Hindlimb muscle (tissue), 1 donor: Measurements from ENCODE around the gene FAM20C. TPM values are rescaled to one million over a fixed set of nuclear protein-coding genes. Genes with fewer than 3 reads are reported as not detected.
"Not testable (repeated sequence)": the region's sequence is repeated elsewhere in the genome, so short reads cannot be mapped to it uniquely, and the experiment has no call there.

ENCODE experiments used
- DNase-seq: peaks from one replicate; pipeline ENCODE4 v3.0.0-alpha.2; 2013
- polyA plus RNA-seq: library from polyadenylated mRNA; unstranded; fragments of 120-200 nt; gene quantifications from one replicate; pipeline ENCODE4 v1.2.1, GENCODE V29; 2013; ENCODE audit not compliant: insufficient read length

The FAM20C gene
- polyA plus RNA-seq, 1 donor, result 41.7 TPM

DNA sequence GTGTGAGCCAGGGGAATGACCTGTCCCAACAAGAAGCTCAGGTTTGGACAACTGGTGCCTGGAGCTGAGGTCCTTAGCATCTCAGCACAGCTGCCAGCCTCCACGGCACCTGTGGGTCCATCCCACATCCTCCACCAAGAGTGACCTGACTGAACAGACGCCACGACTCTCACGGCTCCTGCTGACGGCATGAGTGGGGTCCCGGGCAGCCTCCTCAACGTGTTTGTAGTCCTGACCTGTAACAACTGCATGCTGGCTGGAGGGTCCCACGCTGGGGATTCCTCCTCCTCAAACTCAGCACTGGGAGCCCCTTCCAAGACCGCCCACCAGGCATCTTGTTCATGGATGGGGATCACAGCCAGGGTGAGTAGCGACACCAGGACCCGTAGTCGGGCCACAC, 36.2 kb downstream of the FAM20C start:
- no peak for DNase-seq

DNA sequence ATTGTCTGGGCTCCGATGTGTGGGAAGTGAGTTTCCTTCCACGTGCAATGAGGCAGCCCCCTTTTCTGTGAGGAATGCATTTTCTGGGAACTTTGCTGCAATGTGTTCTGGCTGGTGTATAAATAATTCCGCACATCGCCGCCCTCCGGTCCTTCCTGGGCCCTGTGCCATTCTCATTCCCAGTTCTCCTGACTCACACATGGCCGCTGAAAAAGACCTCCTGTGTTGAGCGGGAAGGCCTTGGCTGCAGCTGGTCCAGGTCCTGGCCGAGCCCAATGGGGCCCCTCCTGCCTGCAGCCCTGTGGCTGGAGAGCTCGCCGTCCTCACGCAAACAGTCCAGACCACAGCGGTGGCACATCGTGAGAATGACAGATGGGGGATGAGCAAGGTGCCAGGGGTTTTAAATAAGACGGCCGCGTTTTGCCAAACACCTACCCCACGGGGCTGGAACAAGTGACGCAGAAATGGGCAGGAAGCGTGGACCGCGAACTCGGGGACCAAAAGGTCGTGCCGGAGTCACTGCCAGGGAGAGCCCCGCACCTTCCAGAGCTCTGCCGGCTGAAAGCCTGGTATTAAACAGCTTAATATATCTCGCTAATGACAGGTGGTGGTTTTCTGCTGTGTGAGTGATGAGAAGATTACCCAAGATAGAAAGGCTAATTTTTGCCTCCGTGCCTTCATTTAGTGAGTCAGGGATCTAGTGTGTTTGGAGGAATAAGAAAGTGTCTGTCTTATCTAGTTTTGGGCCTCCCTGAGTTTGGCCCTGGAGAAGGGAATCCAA, 37.0 kb downstream of the FAM20C start:
- DNase-seq, result peak; percentile 87

DNA sequence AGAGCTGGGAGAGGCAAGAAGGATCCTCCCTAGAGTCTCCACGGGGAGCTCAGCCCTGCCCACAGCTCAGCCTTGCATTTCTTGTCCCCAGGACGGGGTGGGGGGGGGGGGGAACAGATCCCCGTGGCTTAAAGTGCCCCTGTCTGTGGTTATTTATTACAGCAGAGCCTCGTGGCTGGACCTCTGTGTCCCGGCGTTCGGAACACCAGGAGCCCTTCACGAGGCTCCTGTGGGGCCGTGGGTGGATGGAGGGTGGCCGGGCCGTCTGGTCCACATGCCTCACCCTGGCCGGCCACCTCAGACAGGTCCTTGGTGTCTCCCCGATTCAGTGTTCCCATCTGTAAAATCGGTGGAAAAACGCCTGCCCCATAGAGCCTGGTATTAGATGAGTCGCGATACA, 37.9 kb downstream of the FAM20C start:
- no peak for DNase-seq

DNA sequence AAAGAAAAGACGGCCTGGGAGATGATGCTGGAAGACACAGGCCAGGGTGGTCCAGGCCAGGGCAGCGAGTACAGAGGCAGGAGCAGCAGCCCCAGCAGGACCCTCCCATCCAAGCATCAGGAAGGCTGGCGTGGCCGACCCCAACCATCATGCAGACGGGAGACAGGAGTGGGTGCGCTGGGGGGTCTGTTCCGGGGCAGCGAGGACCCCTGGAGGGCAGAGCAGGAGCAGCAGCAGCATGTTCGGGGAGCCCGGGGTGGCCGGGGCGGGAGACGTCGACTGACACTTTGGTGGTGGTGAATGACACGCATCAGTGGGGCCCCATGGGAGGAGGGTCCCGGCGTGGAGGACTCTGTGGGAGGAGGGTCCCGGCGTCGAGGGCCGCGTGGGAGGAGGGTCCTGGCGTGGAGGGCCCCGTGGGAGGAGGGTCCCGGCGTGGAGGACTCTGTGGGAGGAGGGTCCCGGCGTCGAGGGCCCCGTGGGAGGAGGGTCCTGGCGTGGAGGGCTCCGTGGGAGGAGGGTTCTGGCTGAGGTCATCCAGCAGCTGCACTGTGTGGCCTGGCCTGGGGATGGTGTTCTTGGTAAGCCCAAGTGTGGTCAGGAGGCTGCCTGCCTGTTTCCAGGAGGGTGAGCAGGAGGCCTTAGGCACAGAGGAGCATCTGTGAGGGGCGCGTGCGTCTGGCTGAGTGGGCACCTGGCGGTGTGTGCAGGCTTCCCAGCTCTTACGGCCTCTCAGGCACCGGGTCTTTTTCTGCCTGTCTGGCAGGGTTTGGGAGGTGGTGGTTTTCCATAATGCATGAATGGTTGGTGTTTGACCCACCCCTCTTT, 38.9 kb downstream of the FAM20C start:
- DNase-seq, result no peak

DNA sequence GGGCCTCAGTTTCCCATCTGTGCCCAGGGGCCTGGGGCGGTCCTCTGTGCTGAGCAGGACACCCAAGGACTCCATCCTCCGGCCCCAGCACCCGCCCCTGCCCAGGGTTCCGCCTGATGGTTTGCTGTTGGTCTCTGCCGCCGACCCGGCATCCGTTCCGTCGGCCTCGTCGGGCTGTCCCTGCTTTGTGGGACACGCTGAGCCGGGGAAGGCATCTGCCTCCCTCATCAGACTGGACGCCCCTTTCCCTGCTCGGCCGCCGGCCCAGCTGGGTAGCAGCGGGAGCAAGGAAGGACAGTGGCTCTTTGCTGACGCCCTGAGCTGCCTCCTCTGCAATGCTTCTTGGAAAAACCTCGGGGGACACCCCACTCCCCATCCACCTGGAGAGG, 39.5 kb downstream of the FAM20C start:
- no peak for DNase-seq

DNA sequence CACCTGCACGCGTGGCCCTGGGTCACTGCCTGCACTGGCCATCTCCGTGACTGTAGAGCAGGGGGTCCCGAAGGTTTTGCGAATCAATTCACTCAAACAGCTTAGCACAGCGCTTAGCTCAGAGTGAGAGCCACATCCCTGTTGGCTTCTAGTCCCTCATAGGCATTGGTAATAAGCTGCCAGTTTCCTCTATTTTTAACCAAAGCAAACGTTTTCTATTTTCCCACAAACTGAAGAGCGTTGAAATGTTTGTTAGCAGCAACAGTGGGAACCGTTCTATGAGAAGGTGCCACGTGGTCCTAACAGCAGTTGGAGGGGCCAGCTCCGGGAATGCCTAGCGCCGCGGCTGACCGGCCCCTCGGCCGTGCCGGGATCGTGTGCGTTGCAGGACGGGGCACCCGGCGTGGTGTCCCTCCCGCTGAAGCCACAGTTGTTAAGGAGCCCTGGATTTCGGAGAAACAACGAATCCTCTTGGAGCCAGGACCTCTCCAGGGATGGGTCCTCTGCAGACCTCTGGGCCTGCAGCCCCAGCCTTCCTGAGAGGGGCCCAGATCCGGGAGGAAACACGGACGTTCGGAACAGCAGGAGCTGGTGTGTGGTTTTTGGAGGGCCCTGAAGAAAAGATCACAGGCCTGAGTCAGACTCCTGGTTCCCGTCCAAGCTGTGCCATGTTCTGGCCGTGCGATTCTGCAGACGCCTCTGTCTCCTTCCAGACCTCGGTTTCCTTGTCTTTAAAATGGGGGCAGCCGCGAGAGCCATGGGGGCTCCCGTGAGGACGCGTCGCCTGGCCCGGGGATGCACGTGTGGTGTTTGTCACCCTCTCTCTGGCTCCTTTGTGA, 40.3 kb downstream of the FAM20C start:
- no peak for DNase-seq

DNA sequence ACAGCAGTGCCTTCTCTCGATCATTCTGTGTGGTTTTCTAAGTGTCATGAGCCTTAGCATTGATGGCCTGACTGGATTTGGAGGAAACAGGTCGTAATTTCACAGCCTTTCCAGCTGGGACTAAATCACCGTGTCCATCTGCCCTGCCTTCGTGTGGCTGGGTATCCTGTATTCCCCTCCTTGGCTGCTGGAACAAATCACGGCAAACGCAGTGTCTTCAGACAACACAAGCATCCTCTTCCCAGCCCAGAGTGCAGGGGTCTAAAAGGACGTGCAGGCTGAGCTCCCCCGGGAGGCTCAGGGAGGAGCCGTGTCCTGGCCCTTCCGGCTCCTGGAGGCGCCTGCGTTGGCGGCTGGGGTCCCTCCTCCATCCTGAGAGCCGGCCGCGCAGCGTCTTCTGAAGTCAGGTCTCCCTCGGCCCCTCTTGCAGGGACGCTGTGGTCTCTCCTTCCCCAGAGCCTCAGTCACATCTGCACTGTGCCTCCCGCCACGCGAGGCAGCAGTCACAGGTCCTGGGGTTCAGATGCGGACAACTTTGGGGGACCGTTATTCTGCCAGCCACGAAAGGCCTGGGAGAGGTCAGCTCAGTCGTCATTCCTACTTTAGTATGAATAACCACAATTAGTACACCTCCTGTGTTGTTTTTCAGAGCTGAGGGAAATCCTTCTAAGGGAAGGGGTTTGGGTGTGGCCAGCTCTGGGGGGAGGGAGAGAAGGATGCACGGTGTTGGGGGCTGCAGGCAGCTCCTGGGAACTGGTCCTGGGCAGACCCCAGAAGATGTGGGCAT, 41.1 kb downstream of the FAM20C start:
- peak; percentile 61 for DNase-seq

DNA sequence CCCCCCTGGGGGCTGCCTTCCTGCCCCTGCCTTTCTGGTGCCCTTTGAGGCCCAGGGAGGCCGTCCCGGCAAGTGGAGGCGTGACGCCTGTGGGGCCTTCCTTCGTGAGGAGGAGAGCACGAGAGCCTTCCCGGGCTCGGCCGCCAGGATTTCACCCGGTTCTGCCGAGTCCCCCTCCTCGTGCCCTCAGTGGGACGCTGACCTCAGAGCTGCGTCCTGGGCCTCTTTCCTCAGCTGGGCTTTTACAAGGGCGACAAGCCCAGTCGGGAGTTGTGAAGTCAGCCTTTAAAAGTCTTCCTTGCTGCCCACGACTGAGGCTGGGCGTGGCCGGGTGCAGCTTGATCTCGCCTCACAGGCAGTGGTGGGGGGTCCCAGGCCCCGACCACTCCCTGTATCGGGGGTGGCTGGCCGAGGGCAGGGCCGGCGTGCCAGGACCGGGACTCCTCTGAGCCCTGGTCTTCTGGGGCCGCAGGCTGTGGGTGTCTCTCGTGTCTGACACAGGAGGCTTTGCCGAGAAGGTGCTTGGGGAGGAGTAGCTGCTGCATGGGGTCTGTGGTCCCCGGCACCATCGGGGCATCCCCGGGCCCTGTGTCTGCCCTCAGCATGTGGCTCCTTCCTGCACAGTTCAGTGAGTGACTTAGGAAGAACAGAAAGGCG, 41.8 kb downstream of the FAM20C start:
- no peak for DNase-seq

DNA sequence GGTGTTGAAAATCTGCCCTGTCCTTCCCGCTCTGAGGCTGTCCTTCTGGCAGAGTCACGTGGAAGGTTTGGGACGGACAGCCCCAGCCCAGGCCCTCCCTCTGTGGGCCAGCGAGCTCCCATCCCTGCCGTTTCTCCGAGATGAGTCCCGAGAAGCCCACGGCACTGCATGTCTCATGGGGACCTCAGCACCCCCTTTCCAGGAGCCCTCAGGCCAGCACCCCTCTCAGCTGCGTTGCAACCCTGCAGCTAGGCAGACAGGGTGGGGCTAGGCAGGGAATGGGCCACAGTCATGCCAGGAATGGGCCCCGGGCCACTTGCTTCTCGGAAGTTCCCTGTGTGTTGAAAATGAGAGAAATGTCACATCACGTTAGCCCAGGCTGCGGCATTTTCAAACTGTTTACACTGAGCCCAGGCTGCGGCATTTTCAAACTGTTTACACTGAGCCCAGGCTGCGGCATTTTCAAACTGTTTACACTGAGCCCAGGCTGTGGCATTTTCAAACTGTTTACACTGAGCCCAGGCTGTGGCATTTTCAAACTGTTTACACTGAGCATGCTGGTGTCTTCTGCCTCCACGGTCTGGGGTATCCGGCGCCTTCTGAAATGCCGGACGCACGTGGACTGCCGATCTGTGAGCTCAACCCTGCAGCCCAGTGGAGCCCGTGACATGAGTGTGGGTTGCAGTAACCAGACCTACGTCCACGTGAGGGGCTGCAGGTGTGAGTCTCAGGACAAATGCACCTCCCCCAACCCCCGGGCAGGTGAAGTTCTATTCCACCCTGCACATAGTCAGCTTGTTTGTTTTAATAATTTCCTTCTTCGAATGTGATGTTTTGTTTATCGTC, 42.6 kb downstream of the FAM20C start:
- peak; percentile 68 for DNase-seq

DNA sequence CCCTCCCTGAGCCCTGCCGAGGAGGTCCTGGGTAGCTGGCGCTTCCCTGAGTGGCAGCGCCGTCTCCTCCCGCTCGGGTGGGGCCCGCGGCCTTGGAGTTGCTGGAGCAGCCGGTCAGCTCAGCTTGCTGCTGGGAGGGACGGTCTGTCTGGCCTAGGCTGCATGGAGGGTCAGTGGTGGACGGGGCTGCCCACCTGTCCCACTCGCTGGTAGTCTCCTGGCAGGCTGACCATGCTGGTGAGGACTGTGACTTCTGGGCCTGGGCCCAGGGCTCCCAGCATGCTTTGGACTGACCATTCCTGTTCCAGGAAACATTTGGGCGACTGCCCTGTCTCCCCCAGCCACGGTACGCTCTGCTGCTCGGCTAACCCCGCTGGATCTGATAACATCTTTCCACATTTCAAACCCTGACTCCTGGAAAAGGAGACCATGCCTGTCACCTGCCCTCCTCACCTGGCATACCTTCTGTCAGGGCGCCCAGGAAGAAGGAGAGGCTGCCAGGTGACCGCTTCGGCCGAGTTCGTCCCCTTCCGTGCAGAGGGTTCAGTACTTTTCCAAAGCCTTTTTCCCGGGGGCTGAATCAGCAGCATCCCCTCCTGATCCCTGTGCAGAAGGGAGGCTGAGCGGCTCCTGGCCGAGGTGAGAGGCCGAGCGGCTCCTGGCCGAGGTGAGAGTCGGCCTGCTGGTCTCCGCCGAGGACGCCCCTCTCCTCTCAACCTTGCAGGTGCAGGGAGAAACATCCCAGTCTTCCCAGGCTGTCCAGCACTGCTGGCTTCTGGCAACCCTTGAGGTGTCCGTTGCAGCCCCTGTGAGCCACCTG, 43.4 kb downstream of the FAM20C start:
- no peak for DNase-seq

DNA sequence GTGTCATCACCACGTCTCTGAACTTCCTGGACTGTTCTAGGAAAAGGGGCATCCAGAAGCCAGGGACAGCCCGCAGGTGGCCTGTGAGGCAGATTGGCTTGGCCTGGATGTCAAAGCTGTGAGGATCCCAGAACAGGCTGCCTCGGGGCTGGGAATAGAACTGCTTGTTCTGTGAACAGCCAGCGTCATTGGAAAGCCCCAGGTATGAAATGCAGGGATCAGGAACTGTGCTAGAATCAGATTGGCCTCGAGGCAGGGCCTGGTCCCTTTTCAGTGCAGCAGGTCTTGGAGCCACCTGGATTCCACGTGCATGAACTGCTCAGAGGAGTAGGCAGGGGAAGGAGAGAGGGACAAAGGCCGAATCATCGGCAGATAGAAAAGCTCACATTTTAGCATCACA, 44.6 kb downstream of the FAM20C start:
- DNase-seq, result no peak

DNA sequence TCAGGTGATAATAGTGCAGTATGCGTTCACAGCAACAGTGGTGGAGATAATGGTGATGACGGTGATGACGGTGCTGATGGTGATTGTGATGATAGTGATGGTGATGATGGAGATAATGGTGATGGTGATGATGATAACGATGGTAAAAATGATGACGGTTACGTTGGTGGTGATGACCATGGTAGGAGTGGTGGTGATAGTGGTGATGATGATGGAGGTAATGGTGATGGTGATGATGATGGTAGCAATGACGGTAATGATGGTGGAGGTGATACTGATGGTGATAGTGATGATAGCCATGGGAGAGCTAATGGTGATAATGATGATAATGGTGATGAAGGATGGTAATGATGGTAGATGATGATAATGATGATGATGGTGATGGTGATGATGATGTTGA, 45.0 kb downstream of the FAM20C start:
- no peak for DNase-seq

DNA sequence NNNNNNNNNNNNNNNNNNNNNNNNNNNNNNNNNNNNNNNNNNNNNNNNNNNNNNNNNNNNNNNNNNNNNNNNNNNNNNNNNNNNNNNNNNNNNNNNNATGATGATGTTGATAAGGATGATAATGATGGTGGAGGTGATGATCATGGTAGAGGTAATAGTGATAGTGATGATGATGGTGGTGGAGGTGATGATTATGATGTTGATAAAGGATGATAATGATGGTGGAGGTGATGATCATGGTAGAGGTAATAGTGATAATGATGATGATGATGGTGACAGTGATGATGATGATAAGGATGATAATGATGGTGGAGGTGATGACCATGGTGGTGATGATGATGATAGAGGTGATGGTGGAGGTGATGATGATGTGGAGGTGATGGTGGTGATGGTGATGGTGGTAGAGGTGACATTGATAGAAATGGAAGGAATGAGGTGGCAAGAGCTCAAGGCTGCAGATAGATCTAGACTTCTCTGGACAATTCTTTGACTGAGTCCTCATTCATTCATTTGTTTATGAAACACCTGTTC, 47.8 kb downstream of the FAM20C start:
- no peak for DNase-seq

DNA sequence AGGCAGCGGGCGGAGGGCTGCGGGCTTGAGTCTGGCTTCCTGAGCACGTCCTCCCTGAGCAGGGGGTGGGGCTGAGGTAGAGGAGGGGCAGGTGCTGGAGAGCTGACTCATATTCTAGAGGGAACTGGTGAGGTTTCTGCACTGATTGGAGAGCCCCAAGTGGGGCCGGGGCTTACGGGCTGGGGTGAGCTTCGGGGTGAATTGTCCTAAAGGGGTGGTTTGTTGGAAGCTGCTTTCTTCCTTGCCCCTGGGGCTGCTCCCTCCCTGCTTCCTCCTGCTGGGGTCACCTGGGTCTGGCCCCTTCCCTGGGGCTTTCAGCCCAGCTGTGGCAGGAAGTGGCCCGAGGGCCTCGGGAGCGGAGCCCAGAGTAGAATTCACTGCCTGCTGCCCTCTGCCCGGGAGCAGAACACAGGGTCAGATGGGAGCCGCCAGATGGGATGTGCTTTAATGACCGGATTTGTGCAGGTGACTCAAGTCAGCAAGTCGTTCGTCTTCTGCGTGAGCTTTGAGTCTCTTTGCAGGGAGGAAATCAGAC, 48.6 kb downstream of the FAM20C start:
- DNase-seq, result no peak

DNA sequence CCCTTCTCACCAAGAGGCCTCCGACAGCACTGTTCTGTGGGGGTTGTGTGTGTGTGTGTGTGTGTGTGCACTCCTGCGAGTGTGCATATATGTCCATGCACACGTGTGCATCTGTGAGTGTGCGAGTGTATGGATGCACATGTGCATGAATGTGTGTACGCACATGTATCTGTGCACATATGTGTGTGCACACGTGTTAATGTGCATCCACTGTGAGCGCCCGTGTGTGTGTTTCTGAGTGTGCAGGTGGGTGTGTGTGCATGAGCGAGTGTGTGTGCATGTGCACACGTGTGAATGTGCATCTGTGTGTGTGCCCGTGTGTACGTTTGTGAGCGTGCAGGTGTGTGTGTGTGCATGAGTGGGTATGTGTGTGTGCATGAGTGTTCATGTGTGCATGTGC, 49.1 kb downstream of the FAM20C start:
- DNase-seq, result no peak

DNA sequence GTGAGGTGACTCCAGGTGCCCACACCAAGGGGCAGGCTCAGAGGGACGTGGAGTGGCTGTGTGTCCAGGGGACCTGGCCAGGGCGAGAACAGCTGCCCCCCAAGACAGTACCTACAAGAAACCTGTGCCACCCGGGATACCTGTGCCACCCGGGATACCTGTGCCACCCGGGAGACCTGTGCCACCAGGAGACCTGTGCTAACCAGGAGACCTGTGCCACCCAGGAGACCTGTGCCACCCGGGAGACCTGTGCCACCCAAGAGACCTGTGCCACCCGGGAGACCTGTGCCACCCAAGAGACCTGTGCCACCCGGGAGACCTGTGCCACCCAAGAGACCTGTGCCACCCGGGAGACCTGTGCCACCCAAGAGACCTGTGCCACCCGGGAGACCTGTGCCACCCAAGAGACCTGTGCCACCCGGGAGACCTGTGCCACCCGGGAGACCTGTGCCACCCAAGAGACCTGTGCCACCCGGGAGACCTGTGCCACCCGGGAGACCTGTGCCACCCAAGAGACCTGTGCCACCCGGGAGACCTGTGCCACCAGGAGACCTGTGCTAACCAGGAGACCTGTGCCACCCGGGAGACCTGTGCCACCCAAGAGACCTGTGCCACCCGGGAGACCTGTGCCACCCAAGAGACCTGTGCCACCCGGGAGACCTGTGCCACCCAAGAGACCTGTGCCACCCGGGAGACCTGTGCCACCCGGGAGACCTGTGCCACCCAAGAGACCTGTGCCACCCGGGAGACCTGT, 50.6 kb downstream of the FAM20C start:
- not testable (repeated sequence) for DNase-seq

DNA sequence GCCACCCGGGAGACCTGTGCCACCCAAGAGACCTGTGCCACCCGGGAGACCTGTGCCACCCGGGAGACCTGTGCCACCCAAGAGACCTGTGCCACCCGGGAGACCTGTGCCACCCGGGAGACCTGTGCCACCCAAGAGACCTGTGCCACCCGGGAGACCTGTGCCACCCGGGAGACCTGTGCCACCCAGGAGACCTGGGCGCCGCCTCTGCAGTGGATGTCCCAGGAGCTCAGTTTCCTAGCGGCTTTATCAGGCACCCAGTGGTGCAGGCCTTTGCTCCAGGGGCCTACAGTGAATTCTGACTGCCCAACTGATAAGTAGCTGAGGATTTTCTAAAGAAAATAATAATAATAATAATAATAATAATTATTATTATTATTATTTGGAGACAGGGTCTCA, 51.2 kb downstream of the FAM20C start:
- DNase-seq, result not testable (repeated sequence)

DNA sequence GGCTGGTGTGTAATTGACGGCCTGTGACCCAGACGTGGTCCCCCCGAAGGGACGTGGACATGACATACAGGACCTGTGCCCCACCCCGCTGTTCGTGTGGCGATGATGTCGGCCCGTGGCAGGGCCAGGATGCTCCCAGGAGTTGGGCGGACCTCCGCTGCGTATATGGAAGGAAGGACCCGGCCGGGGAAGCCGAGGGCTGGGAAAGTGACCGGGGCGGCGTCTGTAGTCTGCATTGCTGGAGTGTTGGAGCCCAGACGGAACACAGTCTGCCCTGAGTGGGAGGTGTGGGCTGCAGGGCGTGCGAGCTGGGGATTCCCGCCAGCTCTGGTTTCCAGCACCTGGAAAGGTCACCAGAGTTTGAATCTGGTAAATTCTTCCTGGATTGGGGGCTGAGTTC, 52.6 kb downstream of the FAM20C start:
- DNase-seq, result no peak
